ENCODE data around the gene ZAR1.

DNA sequence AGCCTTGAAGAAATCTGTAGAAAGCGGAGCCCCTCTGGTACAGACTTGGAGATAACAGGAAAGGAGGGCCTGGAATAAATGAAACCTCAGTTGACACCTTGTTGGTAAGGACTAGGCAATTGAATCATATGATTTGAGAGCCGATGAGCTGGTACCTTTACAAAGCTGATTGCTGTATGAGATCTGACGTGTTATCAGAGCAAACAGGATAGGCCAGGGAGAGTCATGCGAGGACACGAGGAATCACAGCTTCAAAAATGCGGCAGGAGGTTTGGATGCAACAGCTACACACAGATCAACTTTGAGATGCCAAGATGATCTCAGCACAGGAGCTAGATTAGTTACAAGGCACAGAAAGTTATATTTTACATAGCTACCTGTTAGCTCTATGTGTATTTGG, 14.3 kb upstream of the ZAR1 start:
- TF ChIP-seq, protein P1, sequence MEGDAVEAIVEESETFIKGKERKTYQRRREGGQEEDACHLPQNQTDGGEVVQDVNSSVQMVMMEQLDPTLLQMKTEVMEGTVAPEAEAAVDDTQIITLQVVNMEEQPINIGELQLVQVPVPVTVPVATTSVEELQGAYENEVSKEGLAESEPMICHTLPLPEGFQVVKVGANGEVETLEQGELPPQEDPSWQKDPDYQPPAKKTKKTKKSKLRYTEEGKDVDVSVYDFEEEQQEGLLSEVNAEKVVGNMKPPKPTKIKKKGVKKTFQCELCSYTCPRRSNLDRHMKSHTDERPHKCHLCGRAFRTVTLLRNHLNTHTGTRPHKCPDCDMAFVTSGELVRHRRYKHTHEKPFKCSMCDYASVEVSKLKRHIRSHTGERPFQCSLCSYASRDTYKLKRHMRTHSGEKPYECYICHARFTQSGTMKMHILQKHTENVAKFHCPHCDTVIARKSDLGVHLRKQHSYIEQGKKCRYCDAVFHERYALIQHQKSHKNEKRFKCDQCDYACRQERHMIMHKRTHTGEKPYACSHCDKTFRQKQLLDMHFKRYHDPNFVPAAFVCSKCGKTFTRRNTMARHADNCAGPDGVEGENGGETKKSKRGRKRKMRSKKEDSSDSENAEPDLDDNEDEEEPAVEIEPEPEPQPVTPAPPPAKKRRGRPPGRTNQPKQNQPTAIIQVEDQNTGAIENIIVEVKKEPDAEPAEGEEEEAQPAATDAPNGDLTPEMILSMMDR (conservative IDR thresholded peaks at IDR 0.05) = no peak
- no peak for TF ChIP-seq EZH2 (IDR thresholded peaks at IDR 0.05; ENCODE audit: low read depth)
